Tibial nerve (tissue), 4 donors: Measurements from ENCODE around the gene GRIN2C.

Experiments
- EP300 ChIP-seq, 2 donors: sonication (generic); formaldehyde crosslinking; IDR thresholded peaks; one replicate each; pipeline ENCODE4 v1.6.1; 2017; ENCODE audit warnings: antibody characterized with exemption in 2 of 2, mild to moderate bottlenecking in 1 of 2
- POLR2A ChIP-seq, 2 donors: fragments of 450-650 bp; IDR thresholded peaks; one replicate each; pipeline ENCODE4 v1.6.1; 2017; ENCODE audit warnings: antibody characterized with exemption in 2 of 2, mild to moderate bottlenecking in 2 of 2, moderate library complexity in 2 of 2
- TF ChIP-seq, protein P1 (sequence below), 5 experiments: fragments of 200-600 bp in 3 of 5; fragments of 450-650 bp in 2 of 5; sonication (generic) in 3 of 5; IDR thresholded peaks; one replicate each; pipeline ENCODE4 v1.5.1; 2016 to 2019; ENCODE audit warnings: antibody characterized with exemption in 5 of 5, mild to moderate bottlenecking in 3 of 5, moderate library complexity in 2 of 5

DNA sequence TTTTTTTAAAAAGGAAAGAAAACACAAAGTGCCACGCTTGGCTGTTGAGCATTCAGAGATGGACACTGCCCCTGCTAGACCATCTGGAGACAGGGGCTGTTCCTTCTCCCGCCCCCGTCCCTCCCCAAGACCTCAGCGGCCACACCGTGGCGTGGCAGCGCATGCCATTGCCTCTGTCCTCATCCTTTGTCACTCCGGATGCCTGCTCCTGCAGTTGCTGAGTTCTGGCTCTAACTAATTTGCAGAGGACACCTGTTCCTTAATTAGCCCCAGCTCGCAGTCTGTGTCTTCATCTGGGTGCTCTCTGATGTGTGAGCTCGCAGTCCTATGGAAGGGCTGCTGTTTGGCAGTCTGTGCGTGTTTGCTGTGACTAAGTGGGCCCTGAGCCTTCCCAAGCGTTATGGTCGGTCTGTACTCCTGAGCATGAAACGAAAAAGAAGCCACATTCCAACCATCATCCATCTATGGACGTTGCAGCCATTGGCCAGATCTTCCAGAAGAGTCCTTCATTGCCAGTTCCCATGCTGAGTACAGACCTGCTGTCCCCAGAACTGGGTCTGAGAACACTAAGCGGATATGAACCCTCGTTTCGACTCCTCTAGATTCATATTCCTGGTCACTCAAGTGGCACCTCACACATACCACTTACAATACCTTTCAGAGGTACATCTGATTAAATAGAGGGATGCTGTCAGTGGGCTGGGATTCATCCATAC, 42.6 kb downstream of the GRIN2C start:
- TF ChIP-seq, protein P1, sequence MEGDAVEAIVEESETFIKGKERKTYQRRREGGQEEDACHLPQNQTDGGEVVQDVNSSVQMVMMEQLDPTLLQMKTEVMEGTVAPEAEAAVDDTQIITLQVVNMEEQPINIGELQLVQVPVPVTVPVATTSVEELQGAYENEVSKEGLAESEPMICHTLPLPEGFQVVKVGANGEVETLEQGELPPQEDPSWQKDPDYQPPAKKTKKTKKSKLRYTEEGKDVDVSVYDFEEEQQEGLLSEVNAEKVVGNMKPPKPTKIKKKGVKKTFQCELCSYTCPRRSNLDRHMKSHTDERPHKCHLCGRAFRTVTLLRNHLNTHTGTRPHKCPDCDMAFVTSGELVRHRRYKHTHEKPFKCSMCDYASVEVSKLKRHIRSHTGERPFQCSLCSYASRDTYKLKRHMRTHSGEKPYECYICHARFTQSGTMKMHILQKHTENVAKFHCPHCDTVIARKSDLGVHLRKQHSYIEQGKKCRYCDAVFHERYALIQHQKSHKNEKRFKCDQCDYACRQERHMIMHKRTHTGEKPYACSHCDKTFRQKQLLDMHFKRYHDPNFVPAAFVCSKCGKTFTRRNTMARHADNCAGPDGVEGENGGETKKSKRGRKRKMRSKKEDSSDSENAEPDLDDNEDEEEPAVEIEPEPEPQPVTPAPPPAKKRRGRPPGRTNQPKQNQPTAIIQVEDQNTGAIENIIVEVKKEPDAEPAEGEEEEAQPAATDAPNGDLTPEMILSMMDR (IDR thresholded peaks at IDR 0.05), result no peak
- no peak for TF ChIP-seq EP300 (IDR thresholded peaks at IDR 0.05)
- no peak for TF ChIP-seq POLR2A (IDR thresholded peaks at IDR 0.05)
